Colonic mucosa (tissue), 4 donors: Measurements from ENCODE around the gene TMC6. TPM values are rescaled to one million over a fixed set of nuclear protein-coding genes. Genes with fewer than 3 reads are reported as not detected.
A peak's percentile ranks its signal among the peaks of the same experiment; 100 is the strongest.
"Not testable (repeated sequence)": the region's sequence is repeated elsewhere in the genome, so short reads cannot be mapped to it uniquely, and the experiment has no call there.

Source experiments
- DNase-seq: peaks from one replicate; pipeline ENCODE4 v3.0.0-alpha.2; 2020
- H3K27ac ChIP-seq: fragments of 200-600 bp; one replicate; pipeline ENCODE4 v1.8.0; 2021
- H3K27me3 ChIP-seq: fragments of 200-600 bp; one replicate; pipeline ENCODE4 v1.8.0; 2021
- H3K36me3 ChIP-seq: fragments of 200-600 bp; one replicate; pipeline ENCODE4 v1.8.0; 2021
- H3K4me1 ChIP-seq: fragments of 200-600 bp; one replicate; pipeline ENCODE4 v1.8.0; 2021; ENCODE audit warnings: mild to moderate bottlenecking
- H3K4me3 ChIP-seq: fragments of 200-600 bp; one replicate; pipeline ENCODE4 v1.8.0; 2021
- H3K9ac ChIP-seq, 2 donors: one replicate each; pipeline ENCODE4 v1.7.0; 2013; ENCODE audit warnings: control low read depth in 2 of 2, low read depth in 2 of 2, low read length in 2 of 2
- H3K9me3 ChIP-seq: fragments of 200-600 bp; one replicate; pipeline ENCODE4 v1.8.0; 2021
- intact Hi-C: fragments of 100-400 bp; cut with DNase I; formaldehyde crosslinking; loops from one replicate; pipeline ENCODE4 v1.14.1; 2022
- total RNA-seq, 2 donors: library from RNA; stranded (reverse); fragmentation: NEBNext Ultra II Directional in 1 of 2; extraction: Animal tissue kit (Norgen Biotek cat#: 25700) in 1 of 2; gene quantifications; one replicate each; pipeline ENCODE4 v1.2.1, GENCODE V29; 2021
- TF ChIP-seq, protein P1 (sequence below): fragments of 200-600 bp; IDR thresholded peaks from one replicate; pipeline ENCODE4 v1.8.0; 2022; ENCODE audit warnings: antibody characterized with exemption, mild to moderate bottlenecking
- donor health status: healthy.
- donor health status: DM: no; HTN: no; CAD: no.
- donor health status: DM: no; HTN: no; CAD: no.

TMC6 gene
- total RNA-seq, 2 donors from 2014 or later = 108 to 159 TPM

DNA sequence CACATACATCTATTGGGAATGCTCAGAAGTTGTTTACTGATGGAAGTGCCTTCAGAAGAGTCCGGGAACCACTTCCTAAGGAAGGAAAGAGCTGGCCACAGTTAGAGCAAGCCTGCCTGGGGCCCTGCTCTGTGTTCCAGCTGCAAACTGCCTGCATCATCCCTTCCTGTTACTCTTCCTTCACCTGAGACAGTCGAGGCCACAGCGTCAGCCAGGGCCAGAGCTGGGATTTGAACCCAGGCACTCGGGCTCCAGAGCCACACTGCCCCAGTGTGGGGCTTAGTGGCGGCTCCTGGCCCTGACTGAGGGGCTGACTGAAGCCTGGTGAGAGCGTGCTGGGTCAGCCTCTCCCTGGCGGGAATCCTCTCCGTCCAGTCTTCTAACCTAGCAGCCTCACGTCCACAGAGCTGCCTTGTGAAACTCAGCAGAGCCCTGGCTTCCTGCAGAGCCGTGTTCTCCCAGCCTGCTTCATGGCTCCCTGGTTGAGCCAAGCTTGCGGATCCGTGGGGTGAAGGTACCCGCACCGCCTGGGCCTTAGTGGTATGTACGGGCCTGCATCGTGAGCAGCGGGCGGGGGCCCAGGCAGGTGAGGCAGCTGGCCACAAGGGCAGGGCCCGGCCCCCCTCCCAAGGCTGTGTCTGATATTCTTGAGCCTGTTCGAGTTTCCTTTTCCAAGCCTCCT is 13.0 kb upstream of the TMC6 start:
- H3K4me3 ChIP-seq = no peak overlapping the region

DNA sequence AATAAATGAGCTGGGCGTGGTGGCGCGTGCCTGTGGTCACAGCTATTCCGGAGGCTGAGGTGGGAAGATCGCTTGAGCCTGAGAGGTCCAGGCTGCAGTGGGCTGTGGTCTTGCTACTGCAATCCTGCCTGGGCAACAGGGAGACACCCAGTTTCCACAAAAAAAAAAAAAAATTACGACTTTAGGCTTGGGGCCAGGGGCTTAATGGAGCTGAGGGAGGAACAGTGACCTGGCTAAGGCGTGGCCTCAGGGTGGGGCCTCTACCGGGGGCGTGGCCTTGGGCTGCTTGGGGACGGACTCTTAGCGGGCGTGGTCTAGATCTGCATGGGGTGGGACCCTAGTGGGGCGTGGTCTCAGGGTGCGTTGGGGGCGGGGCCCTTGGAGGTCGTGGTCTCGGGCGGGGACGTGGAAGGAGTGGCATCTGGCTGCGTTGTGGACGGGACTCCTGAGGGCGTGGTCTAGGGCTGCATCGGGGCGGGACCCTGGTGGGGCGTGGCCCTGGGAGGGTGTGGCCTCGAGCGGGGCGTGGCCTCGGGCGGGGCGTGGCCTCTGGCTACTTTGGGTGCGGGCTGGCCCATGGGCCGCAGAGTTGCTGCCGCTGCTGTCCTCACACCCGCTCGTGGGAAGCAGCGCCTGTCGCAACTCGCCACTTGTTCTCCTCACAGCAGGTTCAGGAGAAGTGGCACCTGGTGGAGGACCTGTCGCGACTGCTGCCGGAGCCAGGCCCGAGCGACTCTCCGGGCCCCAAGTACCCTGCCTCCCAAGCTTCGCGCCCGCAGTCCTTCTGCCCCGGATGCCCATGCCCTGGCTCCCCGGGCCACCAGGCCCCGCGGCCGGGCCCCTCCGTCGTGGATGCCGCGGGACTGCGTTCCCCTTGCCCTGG is 11.9 kb upstream of the TMC6 start:
- no peaks in the 10 kb centered on the region for H3K27me3 ChIP-seq
- no peaks in the 10 kb centered on the region for H3K36me3 ChIP-seq
- no peaks in the 10 kb centered on the region for H3K9me3 ChIP-seq
- peak overlapping the region; percentile 20 for H3K4me3 ChIP-seq
- peak overlapping the region; percentile 57 for H3K27ac ChIP-seq
- intact Hi-C loops = no loop called here
- peaks cover 42% of the 10 kb centered on the region for H3K4me1 ChIP-seq
- TF ChIP-seq, protein P1, sequence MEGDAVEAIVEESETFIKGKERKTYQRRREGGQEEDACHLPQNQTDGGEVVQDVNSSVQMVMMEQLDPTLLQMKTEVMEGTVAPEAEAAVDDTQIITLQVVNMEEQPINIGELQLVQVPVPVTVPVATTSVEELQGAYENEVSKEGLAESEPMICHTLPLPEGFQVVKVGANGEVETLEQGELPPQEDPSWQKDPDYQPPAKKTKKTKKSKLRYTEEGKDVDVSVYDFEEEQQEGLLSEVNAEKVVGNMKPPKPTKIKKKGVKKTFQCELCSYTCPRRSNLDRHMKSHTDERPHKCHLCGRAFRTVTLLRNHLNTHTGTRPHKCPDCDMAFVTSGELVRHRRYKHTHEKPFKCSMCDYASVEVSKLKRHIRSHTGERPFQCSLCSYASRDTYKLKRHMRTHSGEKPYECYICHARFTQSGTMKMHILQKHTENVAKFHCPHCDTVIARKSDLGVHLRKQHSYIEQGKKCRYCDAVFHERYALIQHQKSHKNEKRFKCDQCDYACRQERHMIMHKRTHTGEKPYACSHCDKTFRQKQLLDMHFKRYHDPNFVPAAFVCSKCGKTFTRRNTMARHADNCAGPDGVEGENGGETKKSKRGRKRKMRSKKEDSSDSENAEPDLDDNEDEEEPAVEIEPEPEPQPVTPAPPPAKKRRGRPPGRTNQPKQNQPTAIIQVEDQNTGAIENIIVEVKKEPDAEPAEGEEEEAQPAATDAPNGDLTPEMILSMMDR = no peak
- DNase-seq = peak; percentile 99
- peak overlapping the region; percentile 26 to 65 for H3K9ac ChIP-seq

More for the DNA sequence above, 13.0 kb upstream of the TMC6 start:
- Histone ChIP-seq H3K9ac (peak overlapping the region in 1 of 2 donors; percentile 34), H3K27ac (peak overlapping the region; percentile 60), H3K36me3 (no peaks in the 10 kb centered on the region), H3K4me1 (peaks cover 43% of the 10 kb centered on the region), H3K9me3 (no peaks in the 10 kb centered on the region), H3K27me3 (no peaks in the 10 kb centered on the region)
- intact Hi-C loops = no loop called here
- no peak for DNase-seq
- TF ChIP-seq, protein P1 = no peak

DNA sequence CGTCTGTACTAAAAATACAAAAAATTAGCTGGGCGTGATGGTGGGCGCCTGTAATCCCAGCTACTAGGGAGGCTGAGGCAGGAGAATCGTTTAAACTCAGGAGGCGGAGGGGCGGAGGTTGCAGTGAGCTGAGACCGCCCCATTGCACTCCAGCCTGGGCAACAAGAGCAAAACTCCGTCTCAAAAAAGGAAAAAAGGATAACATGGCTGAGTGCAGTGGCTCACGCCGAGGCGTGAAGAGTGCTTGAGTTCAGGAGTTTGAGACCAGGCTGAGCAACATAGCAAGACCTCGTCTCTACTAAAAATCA is 11.3 kb upstream of the TMC6 start:
- DNase-seq, intact Hi-C loops, H3K4me3 ChIP-seq, H3K9me3 ChIP-seq, H3K36me3 ChIP-seq, H3K27me3 ChIP-seq: not testable (repeated sequence)
- Histone ChIP-seq H3K4me1 (peaks cover 36% of the 10 kb centered on the region), H3K27ac (peak overlapping the region; percentile 57), H3K9ac (peak overlapping the region in 1 of 2 donors; percentile 26)

DNA sequence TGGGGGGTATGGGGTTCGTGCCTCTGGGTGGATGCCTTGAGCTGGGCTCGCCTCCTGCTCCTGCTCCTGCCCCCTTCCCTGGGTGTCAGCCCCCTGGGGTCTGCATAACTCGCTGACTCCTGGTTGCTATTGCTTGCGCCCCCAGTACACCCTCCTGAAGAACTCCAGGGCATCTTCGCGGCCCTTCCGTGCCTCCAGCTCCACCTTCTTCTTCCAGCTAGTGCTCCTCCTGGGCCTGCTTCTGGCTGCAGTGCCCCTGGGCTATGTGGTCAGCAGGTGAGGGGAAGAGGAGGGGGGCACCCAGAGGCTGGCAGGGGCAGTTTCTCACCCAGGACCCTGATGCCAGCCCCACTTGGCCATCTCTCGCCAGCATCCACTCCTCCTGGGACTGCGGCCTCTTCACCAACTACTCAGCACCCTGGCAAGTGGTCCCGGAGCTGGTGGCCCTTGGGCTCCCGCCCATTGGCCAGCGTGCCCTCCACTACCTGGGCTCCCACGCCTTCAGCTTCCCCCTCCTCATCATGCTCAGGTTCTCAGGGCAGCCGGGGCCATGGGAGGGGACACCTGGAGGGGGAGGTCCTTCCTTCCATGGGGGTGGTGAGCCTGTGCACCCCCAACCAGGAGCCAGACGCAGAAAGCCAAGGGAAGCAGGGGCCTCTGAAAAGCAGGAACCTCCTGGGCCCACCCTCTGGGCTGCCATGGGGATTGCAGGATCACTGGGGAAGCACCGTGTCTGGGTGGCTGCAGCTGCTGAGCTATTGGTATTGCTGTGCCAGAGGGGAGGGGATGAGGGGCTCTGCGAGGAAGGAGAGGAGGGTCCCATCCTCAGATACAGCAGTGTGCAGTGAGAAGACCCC is 9.9 kb upstream of the TMC6 start:
- Histone ChIP-seq H3K36me3 (no peaks in the 10 kb centered on the region), H3K27me3 (no peaks in the 10 kb centered on the region), H3K4me1 (peaks cover 23% of the 10 kb centered on the region), H3K9me3 (no peaks in the 10 kb centered on the region), H3K27ac (peak overlapping the region; percentile 3), H3K9ac (peak overlapping the region in 1 of 2 donors; percentile 46), H3K4me3 (no peak overlapping the region)
- TF ChIP-seq, protein P1 = no peak
- no peak for DNase-seq
- intact Hi-C loops = no loop called here

DNA sequence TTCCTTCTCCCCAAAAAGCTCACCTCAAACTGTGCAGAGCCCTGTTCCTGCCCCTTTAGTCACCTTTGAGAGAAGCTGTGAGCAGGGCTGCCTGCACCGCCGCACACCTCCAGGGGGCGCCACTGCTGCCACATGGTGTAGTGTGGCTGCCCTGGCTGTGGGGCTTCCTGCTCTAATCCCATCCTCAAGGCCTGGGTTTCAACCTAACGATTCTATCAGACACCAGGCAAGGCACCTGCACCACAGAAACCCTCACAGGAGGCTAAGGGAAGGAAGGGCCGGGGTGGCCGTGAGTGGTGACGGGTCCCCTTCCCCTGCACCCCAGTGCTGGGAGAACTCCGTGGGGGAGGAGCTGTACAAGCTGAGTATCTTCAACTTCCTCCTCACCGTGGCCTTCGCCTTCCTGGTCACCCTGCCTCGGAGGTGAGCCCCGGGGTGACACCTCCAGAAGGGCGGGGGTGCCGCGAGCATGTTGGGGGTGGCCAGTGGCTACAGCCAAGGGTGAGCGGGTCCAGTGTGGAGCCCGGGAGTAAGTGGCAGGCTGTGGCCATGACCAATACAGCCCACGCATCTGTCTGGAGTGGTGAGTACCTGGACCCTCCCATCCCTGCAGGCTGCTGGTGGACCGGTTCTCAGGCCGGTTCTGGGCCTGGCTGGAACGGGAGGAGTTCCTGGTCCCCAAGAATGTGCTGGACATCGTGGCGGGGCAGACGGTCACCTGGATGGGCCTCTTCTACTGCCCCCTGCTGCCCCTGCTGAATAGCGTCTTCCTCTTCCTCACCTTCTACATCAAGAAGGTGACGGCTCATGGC is 9.0 kb upstream of the TMC6 start:
- Histone ChIP-seq H3K9ac (peak overlapping the region in 1 of 2 donors; percentile 46), H3K27me3 (no peaks in the 10 kb centered on the region), H3K27ac (peak overlapping the region; percentile 3), H3K9me3 (no peaks in the 10 kb centered on the region), H3K4me3 (no peak overlapping the region), H3K4me1 (peaks cover 27% of the 10 kb centered on the region), H3K36me3 (no peaks in the 10 kb centered on the region)
- DNase-seq = no peak
- TF ChIP-seq, protein P1 = no peak
- intact Hi-C loops = no loop called here
